ENCODE results near the gene SEC14L1.

The SEC14L1 gene

GRCh38 chr17:77228816-77229215 is 88.0 kb downstream of the SEC14L1 start:
- DNase-seq (ENCODE audit: low spot score), result no peak
- Histone ChIP-seq H3K27ac (ENCODE audit: poor library complexity, severe bottlenecking) (no peak overlapping the region), H3K36me3 (ENCODE audit: low read depth) (no peaks in the 10 kb centered on the region), H3K4me3 (ENCODE audit: severe bottlenecking) (no peak overlapping the region), H3K9me3 (ENCODE audit: severe bottlenecking) (no peaks in the 10 kb centered on the region), H3K4me1 (ENCODE audit: insufficient read depth, poor library complexity, severe bottlenecking) (no peaks in the 10 kb centered on the region), H3K27me3 (ENCODE audit: insufficient read depth, poor library complexity, severe bottlenecking) (no peaks in the 10 kb centered on the region)
- no peak for ATAC-seq (ENCODE audit: low read depth)
- TF ChIP-seq, protein P1, sequence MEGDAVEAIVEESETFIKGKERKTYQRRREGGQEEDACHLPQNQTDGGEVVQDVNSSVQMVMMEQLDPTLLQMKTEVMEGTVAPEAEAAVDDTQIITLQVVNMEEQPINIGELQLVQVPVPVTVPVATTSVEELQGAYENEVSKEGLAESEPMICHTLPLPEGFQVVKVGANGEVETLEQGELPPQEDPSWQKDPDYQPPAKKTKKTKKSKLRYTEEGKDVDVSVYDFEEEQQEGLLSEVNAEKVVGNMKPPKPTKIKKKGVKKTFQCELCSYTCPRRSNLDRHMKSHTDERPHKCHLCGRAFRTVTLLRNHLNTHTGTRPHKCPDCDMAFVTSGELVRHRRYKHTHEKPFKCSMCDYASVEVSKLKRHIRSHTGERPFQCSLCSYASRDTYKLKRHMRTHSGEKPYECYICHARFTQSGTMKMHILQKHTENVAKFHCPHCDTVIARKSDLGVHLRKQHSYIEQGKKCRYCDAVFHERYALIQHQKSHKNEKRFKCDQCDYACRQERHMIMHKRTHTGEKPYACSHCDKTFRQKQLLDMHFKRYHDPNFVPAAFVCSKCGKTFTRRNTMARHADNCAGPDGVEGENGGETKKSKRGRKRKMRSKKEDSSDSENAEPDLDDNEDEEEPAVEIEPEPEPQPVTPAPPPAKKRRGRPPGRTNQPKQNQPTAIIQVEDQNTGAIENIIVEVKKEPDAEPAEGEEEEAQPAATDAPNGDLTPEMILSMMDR (IDR thresholded peaks at IDR 0.05; ENCODE audit: poor library complexity, severe bottlenecking), result no peak

- Histone ChIP-seq H3K27me3 (ENCODE audit: insufficient read depth, poor library complexity, severe bottlenecking) (no peaks in the 10 kb centered on the region), H3K36me3 (ENCODE audit: low read depth) (no peaks in the 10 kb centered on the region), H3K4me1 (ENCODE audit: insufficient read depth, poor library complexity, severe bottlenecking) (no peaks in the 10 kb centered on the region), H3K4me3 (ENCODE audit: severe bottlenecking) (no peak overlapping the region), H3K9me3 (ENCODE audit: severe bottlenecking) (no peaks in the 10 kb centered on the region), H3K27ac (ENCODE audit: poor library complexity, severe bottlenecking) (no peak overlapping the region)
- DNase-seq (ENCODE audit: low spot score) (no peak), ATAC-seq (ENCODE audit: low read depth) (no peak)
- TF ChIP-seq, protein P1 (IDR thresholded peaks at IDR 0.05; ENCODE audit: poor library complexity, severe bottlenecking), result no peak
These were observed 89.1 kb downstream of the SEC14L1 start for GRCh38 chr17:77229786-77230435.

DNA sequence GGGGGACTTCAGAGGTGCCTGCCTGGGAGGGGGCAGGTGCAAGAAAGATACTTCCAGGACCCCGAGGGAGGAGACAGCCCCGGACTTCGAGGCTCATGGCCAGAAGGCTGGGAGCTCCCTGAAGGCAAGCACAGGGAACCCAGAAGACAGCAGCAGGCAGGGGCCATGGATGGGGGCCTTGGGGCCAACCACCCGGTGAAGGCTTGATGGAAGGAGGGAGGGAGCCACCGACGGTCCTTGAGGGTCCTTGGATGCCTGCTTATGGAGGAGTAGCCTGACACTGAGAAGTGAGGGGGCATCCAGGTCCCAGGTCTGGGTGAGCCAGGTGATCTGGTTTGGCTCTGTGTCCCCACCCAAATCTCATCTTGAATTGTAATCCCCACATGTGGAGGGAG is 89.7 kb downstream of the SEC14L1 start:
- DNase-seq (ENCODE audit: low spot score) (no peak), ATAC-seq (ENCODE audit: low read depth) (no peak)
- Histone ChIP-seq H3K27ac (ENCODE audit: poor library complexity, severe bottlenecking) (no peak overlapping the region), H3K9me3 (ENCODE audit: severe bottlenecking) (no peaks in the 10 kb centered on the region), H3K27me3 (ENCODE audit: insufficient read depth, poor library complexity, severe bottlenecking) (no peaks in the 10 kb centered on the region), H3K36me3 (ENCODE audit: low read depth) (no peaks in the 10 kb centered on the region), H3K4me3 (ENCODE audit: severe bottlenecking) (no peak overlapping the region), H3K4me1 (ENCODE audit: insufficient read depth, poor library complexity, severe bottlenecking) (peaks cover 3% of the 10 kb centered on the region)
- TF ChIP-seq, protein P1 (IDR thresholded peaks at IDR 0.05; ENCODE audit: poor library complexity, severe bottlenecking), result no peak

DNA sequence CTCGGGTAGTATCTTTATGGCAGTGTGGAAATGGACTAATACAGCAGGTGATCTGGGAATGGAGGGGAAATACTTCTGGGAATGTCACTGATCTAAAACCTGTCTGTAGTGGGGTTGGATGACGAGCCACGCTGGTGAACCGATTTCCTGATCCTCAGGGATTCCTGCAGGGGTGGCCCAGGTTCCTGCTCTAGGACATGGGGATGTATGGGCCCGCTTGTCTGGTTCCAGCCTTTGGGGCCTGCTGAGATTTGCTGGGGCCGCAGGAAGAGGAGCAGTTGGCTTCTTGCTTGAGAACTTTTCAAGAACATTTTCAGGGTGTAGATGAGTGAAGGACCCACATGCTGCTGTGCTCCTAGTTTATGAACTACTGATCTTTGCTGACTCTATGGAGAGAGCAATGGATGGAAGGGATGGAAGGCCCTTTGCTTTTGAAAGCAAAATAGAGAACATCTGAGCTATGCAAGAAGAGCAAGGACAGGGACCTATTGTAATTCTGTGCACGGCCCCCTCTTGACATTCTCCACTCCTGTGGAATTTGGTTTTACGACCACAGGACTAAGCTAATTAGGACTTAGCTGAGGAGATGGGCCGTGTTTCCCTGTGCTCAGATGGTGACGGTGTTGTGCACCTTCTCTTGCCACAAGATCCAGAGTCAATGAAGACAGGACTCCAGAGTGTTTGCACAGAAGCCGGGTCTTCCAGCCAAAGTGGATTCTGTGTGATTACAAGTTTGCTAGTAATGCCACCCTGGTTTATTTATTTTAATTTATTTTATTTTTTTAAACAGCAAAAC is 90.5 kb downstream of the SEC14L1 start:
- H3K27ac ChIP-seq (ENCODE audit: poor library complexity, severe bottlenecking), result no peak overlapping the region
- TF ChIP-seq, protein P1 (IDR thresholded peaks at IDR 0.05; ENCODE audit: poor library complexity, severe bottlenecking), result no peak
- ATAC-seq (ENCODE audit: low read depth), result no peak
- no peaks in the 10 kb centered on the region for H3K36me3 ChIP-seq (ENCODE audit: low read depth)
- H3K27me3 ChIP-seq (ENCODE audit: insufficient read depth, poor library complexity, severe bottlenecking), result no peaks in the 10 kb centered on the region
- peaks cover 7% of the 10 kb centered on the region for H3K4me1 ChIP-seq (ENCODE audit: insufficient read depth, poor library complexity, severe bottlenecking)
- no peak overlapping the region for H3K4me3 ChIP-seq (ENCODE audit: severe bottlenecking)
- no peak for DNase-seq (ENCODE audit: low spot score)
- H3K9me3 ChIP-seq (ENCODE audit: severe bottlenecking), result no peaks in the 10 kb centered on the region

DNA sequence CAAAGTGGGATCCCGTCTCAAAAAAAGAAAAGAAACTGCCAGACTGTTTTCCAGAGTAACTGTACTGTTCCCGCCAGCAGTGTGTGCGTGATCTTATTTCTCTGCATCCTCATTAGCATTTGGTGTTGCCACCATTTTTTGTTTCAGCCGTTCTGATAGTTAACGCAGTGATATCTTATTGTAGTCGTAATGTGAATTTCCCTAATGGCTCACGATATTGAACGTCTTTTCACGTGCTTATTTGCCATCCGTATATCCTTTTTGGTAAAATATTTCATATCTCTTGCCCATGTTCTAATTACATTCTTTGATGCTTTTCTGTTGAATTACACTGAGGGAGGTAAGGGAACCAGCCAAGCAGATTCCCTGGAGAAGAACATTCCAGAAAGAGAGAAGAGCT is 92.4 kb downstream of the SEC14L1 start:
- no peaks in the 10 kb centered on the region for H3K27me3 ChIP-seq (ENCODE audit: insufficient read depth, poor library complexity, severe bottlenecking)
- peaks cover 7% of the 10 kb centered on the region for H3K4me1 ChIP-seq (ENCODE audit: insufficient read depth, poor library complexity, severe bottlenecking)
- ATAC-seq (ENCODE audit: low read depth), result no peak
- no peak for DNase-seq (ENCODE audit: low spot score)
- H3K4me3 ChIP-seq (ENCODE audit: severe bottlenecking), result no peak overlapping the region
- no peaks in the 10 kb centered on the region for H3K36me3 ChIP-seq (ENCODE audit: low read depth)
- H3K27ac ChIP-seq (ENCODE audit: poor library complexity, severe bottlenecking), result no peak overlapping the region
- H3K9me3 ChIP-seq (ENCODE audit: severe bottlenecking), result no peaks in the 10 kb centered on the region
- TF ChIP-seq, protein P1 (IDR thresholded peaks at IDR 0.05; ENCODE audit: poor library complexity, severe bottlenecking), result no peak
